Cardiac muscle cell (in vitro differentiated cells and primary cell): Measurements from ENCODE around the gene NEDD1. TPM values are rescaled to one million over a fixed set of nuclear protein-coding genes. Genes with fewer than 3 reads are reported as not detected.

Source experiments
- DNase-seq, 2 donors: peaks; one replicate each; pipeline versions ENCODE4 v3.0.0 to v3.0.0-alpha.2; 2010 to 2017; ENCODE audit warnings: low read depth in 1 of 2, low spot score in 1 of 2
- H3K27ac ChIP-seq: fragments of 200-600 bp; sonication (generic); 2 replicates; pipeline ENCODE4 v1.5.1; 2016
- H3K27me3 ChIP-seq: fragments of 200-600 bp; sonication (generic); 2 replicates; pipeline ENCODE4 v1.6.0; 2016; ENCODE audit warnings: control low read depth
- H3K36me3 ChIP-seq: fragments of 200-600 bp; sonication (generic); 2 replicates; pipeline ENCODE4 v1.5.1; 2016; ENCODE audit warnings: control low read depth
- H3K4me1 ChIP-seq: fragments of 200-600 bp; sonication (generic); 2 replicates; pipeline ENCODE4 v1.8.1; 2017; ENCODE audit warnings: low read depth, mild to moderate bottlenecking, mixed run types
- H3K4me3 ChIP-seq: fragments of 200-600 bp; sonication (generic); 2 replicates; pipeline ENCODE4 v1.5.1; 2016; ENCODE audit warnings: mild to moderate bottlenecking
- H3K9me3 ChIP-seq: fragments of 200-600 bp; sonication (generic); 2 replicates; pipeline ENCODE4 v1.5.1; 2017; ENCODE audit warnings: low read depth, mild to moderate bottlenecking, control low read depth
- CTCF ChIP-seq: IDR thresholded peaks from 2 replicates; pipeline ENCODE4 v1.5.1; 2012; ENCODE audit warnings: low read depth, mild to moderate bottlenecking, low read length
- polyA plus RNA-seq: library from polyadenylated mRNA; unstranded; fragments of >200 nt; fragmentation: Nextera tagmentation; extraction: Ambion mirVana; gene quantifications from 2 replicates; pipeline ENCODE4 v1.2.1, GENCODE V29; 2016
- total RNA-seq: library from RNA; depleted of rRNA; stranded (reverse); fragments of >200 nt; gene quantifications from 2 replicates; pipeline ENCODE4 v1.2.3, GENCODE V29; 2016

NEDD1 gene
- total and polyA plus RNA-seq, 2 experiments from 2014 or later, result 19.2 to 22.0 TPM

GRCh38 chr12:96912261-96912660, 5.2 kb downstream of the NEDD1 start:
- H3K4me1 ChIP-seq, result peaks cover 45% of the 10 kb centered on the region
- peak in 1 of 2 donors; percentile 10 for DNase-seq
- no peaks in the 10 kb centered on the region for H3K27me3 ChIP-seq
- H3K27ac ChIP-seq, result peak overlapping the region; percentile 41
- no peak overlapping the region for H3K4me3 ChIP-seq
- TF ChIP-seq CTCF, result no peak
- H3K36me3 ChIP-seq, result no peaks in the 10 kb centered on the region
- no peaks in the 10 kb centered on the region for H3K9me3 ChIP-seq

GRCh38 chr12:96912943-96913342, 5.9 kb downstream of the NEDD1 start:
- Histone ChIP-seq H3K4me3 (no peak overlapping the region), H3K9me3 (no peaks in the 10 kb centered on the region), H3K27me3 (no peaks in the 10 kb centered on the region), H3K36me3 (no peaks in the 10 kb centered on the region), H3K4me1 (peaks cover 44% of the 10 kb centered on the region), H3K27ac (peak overlapping the region; percentile 41)
- TF ChIP-seq CTCF, result no peak
- no peak for DNase-seq

GRCh38 chr12:96919510-96920210, 12.6 kb downstream of the NEDD1 start:
- Histone ChIP-seq H3K27me3 (no peaks in the 10 kb centered on the region), H3K36me3 (no peaks in the 10 kb centered on the region), H3K27ac (no peak overlapping the region), H3K4me3 (no peak overlapping the region), H3K4me1 (no peaks in the 10 kb centered on the region), H3K9me3 (no peaks in the 10 kb centered on the region)
- DNase-seq, result no peak
- TF ChIP-seq CTCF, result no peak

- H3K4me1 ChIP-seq, result no peaks in the 10 kb centered on the region
- H3K36me3 ChIP-seq, result peaks cover 28% of the 10 kb centered on the region
- no peak overlapping the region for H3K27ac ChIP-seq
- DNase-seq, result no peak
- H3K4me3 ChIP-seq, result no peak overlapping the region
- no peaks in the 10 kb centered on the region for H3K27me3 ChIP-seq
- TF ChIP-seq CTCF, result no peak
- no peaks in the 10 kb centered on the region for H3K9me3 ChIP-seq
Measured at GRCh38 chr12:96948782-96949181, 41.7 kb downstream of the NEDD1 start.

GRCh38 chr12:96979532-96979931, 72.5 kb downstream of the NEDD1 start:
- H3K4me1 ChIP-seq, result no peaks in the 10 kb centered on the region
- no peak for DNase-seq
- no peak overlapping the region for H3K4me3 ChIP-seq
- peaks cover under 1% of the 10 kb centered on the region for H3K27me3 ChIP-seq
- no peak overlapping the region for H3K27ac ChIP-seq
- H3K36me3 ChIP-seq, result no peaks in the 10 kb centered on the region
- TF ChIP-seq CTCF, result no peak
- H3K9me3 ChIP-seq, result no peaks in the 10 kb centered on the region

GRCh38 chr12:96980991-96981414, 73.9 kb downstream of the NEDD1 start:
- peak in 1 of 2 donors; percentile 90 for DNase-seq
- no peak for TF ChIP-seq CTCF

More at GRCh38 chr12:96980991-96981414, 73.9 kb downstream of the NEDD1 start:
- Histone ChIP-seq H3K27me3 (peaks cover 15% of the 10 kb centered on the region), H3K4me1 (no peaks in the 10 kb centered on the region), H3K36me3 (no peaks in the 10 kb centered on the region), H3K9me3 (no peaks in the 10 kb centered on the region), H3K27ac (no peak overlapping the region), H3K4me3 (no peak overlapping the region)
